Measurements from ENCODE around the gene CDR2L.
A peak's percentile ranks its signal among the peaks of the same experiment; 100 is the strongest.
"Not testable (repeated sequence)": the region's sequence is repeated elsewhere in the genome, so short reads cannot be mapped to it uniquely, and the experiment has no call there.

Gene CDR2L

DNA sequence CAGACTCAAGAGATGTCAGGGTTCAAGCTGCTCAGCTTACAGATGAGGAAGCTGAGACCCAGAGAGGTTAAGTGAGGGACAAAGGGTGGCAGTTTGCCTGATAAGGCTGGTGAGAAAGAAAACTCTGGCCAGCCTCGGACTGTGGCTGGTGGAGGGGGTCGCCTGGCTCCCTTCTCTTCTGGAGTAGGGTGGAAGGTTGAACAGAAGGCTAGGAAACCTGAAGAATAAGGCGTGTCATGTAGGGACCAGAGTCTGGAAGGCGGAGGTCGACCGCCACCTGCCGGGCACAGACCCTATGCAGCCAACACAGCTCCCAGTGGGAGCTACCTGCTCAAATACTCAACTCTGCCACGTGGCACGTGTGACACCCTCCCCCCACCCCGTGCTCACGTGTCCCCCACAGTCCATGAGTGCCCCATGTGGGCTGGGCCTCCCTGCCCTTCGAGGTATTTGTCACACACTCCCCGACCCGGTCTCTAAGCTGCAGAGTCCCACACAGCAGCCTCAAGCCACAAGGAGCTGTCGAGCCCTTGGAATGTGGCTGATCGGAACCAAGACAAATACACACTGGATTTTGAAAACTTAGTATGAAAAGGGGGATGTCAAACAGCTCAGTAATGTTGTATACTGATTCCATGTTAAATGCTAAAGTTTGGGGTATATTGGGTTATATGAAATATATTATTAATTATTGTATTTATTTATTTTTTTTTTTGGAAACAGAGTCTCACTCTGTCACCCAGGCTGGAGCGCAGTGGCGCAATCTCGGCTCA lies 26.7 kb upstream of the CDR2L start:
- DNase-seq = peak; percentile 66

DNA sequence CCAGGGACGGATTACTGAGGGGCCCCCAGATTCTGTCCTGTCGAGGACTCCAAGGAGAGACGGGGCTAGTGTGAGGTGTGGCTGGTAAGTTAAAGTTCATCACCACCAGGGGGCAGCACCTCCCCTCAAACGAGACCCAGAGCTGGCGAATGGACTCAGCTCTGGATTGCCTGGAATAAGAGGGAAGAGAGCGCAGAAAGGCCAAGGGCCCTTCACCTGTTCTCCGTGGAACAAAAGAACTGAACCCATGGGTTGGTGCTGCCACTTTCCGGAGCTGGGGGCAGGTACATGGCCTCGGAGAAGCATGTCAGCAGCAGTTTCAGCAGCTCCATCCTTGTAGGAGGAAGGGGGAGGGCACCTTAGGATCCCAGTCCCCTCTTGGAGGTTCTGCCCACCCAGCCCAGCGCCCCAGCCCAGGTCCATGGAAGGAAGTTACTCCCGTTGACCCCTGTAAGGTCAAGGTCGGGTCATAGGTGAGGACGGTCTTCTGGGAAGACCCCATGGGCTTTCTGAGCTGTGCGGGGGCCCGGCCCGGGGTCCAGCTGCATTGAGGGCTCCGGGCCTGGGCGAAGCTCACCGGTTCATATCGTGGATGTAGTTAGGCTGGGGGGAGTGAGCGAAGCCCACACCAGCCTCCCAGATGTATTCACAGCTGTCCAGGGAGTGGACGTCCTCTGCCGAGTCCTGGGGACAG lies 25.6 kb upstream of the CDR2L start:
- DNase-seq = peak; percentile 83

DNA sequence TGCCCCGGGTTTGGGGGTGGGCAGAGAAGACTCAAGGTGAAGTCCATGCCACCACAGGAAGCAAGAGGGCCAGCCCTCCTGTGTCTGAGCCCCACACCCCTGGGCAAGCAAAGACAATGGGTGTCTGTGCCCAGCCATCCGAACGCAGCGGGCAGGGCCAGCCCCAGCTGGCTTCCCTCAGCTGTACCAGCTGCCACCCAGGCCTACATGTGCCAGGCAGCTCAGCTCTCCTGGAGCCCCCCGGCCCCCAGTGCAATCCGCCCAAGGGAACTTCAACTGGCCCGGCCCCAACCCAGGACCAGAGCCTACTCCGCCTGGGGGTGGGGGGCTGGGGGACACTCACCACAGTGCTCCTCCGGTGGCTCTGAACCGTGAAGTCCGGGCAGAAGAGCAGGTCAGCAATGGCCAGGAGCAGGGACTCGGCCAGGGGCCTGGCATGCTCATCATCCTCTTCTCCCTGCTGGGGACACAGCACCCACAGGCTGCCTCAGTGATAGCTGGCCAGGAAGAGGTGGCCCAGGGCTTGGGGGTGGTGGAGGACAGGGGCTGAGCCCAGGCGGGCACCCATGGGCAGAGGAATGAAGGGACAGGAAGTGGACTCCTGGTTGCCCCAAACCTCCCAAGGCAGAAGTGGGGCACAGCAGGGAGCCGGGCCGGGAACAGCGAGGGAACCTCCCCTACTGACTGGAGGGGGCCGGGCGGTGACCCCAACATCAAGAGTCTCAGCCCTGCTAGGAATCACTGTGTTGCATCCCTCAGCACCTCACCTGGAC lies 24.6 kb upstream of the CDR2L start:
- DNase-seq = no peak

DNA sequence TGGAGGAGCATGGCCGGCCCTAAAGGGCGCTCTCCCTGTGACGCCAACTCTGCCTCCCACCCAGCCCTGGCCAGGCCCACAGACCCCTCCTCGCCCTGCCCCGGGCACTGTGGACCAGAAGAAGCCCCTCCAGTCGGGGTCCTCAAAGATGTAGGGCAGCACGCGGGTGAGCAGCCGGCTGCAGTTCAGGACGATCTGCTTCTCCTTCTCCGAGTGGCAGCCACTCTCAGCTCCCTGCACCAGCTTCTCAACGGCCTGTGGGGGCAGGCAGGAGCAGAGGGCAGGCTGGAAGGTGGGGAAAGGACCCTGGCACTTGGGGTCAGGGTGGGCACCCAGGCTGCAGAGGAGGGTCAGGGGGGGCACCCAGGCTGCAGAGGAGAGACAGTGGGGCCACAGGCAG lies 23.8 kb upstream of the CDR2L start:
- DNase-seq = no peak

DNA sequence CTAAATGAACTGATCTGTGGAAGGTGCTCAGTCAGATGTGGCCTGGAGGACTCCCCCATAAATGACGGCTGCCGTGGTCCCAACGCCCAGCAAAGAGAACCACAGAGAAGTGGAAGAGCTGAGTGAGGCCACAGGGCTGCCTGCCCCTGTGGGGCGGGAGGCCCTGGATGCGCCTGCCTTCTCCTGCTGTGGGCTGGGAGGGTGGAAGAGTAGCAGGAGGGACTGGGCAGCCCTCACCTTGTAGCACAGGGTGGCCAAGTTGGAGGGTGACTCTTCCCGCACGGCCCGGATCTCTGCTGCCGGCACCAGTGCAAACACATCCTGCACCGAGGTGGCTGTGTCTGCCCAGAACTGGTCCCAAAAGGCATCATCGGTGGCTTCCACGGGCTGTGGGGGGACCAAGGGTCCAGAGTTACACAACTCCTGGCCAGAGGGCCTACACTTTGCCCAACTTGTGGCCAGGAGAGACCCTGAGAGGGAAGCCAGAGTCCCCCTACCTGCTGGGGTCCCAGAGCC lies 23.1 kb upstream of the CDR2L start:
- DNase-seq = no peak

DNA sequence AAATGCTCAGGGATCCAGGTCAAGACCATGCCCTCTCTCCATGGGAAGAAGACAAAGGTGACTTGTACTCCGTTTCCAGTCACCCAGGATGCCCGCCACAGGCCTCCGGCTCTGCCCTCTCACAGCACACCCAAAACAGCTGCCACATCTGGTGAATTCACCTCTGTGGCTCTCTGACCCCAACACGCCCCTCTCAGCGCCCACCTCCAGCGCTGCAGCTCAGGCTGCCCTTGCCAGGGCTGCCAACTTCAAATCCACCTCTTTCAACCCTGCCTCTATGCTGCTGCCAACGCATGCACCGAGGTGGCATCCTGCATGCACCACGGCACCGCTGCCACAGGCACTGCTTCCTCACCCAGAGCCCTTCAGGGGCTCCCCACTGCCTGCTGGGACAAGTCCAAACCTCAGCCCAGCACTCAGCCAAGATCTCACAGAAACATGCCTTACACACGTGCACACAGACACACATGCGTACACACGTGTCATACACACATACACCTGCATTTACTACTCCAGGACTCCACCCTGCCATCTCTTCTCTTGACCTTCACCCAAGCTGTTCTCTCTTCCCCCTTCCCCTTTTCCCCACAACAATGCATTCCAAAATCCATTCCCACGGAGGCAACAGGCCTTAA lies 22.3 kb upstream of the CDR2L start:
- no peak for DNase-seq

DNA sequence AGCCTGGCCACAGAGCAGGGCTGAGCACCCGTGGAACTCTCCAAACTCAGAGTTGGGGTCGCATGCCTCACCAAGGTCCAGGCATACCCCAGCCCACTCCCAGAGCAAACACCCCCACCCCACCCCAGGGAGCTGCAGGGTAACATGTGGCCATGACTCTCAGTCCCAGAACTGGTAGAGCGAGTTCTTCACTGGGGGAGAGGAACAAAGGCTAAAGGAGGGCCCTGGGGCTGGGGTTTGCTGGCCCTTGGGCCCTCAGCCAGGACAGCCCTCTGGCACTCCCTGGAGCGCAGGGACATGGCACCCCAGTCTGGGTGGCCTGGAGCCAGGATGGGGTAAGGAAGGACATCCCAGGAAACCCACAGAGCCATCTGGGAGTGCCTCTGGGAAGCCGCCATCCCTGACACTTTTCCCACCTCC lies 19.1 kb upstream of the CDR2L start:
- DNase-seq = no peak

DNA sequence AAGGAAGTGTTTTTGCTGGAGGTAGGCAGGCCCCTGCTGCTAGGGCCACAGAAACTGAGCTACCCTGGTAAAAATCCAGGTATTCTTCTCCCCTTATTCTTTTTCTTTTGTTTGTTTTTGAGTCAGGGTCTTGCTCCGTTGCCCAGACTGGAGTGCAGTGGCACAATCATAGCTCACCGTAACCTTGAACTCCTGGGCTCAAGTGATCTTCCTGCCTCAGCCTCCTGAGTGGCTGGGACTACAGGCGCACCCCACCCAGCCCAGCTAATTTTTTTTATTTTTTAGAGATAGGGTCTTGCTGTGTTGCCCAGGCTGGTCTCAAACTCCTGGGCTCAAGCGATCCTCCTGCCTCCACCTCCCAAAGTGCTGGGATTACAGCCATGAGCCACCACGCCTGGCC lies 17.9 kb upstream of the CDR2L start:
- not testable (repeated sequence) for DNase-seq

DNA sequence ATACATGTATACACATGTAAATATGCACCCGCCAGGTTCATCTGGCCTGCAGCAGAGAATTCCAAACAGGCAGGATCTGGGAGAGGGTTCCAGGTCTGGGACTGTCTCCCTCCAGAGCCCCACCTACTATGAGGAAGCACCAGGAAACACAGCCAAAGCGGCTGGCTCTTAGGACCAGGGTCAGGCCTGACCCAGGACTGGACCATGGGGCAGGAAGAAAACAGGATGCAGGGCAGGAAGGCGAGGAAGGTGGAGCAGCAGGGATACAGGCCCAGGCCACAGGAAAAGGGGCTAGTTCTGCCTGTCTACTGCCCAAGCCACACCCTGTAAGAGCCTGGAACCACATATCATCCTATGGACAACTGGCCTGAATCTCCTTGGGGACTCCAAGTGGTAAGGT lies 17.0 kb upstream of the CDR2L start:
- DNase-seq = no peak

DNA sequence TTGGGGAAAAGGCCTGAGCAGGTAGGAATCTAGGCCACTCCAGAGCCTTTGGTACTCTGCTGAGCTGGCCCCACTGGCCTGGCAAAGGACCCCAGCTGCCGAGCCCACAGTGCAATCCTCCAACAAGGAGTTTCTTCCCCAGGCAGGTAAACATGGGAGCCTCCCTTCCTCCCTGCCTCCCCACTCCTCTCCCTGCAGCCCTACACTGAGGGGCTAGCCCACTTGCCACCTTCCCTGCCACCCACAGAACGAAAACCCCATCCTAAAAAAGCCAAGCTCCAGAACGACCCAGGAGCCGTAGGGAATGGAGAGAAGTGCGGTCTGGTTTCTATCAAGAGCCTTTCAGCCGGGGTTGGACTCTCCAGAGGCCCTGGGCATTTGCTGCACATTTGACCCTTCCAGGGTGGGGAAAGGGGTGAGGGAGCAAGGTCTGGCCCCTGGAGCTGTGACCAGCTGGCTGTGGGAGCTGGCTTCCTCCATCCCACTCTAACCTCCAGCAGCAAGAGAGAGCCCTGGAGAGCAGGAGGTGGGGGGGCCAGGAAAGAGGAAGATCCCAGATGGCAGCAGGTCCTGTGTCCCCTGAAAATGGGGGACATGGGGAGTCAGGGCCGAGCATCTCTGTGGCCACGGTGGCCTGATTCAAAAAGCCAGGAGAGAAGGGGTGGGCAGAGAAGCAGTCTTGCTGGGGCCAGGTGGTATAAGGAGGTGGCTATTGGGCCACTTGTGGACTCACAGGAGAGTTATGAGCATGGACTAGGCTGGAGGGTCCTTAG lies 16.2 kb upstream of the CDR2L start:
- no peak for DNase-seq

DNA sequence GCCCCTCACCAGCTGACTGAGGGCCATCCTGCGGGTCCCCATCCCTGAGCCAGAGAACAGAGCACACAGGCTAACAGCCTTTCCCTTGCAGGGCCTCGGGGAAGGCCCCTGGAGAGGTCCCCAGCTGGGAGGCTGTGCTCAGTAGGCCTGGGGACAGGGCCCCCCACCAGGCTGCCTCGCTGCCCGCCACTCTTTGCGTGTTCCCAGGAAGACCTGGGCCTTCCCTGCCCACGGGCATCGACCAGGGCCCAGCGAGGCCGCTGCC lies 15.7 kb upstream of the CDR2L start:
- no peak for DNase-seq

DNA sequence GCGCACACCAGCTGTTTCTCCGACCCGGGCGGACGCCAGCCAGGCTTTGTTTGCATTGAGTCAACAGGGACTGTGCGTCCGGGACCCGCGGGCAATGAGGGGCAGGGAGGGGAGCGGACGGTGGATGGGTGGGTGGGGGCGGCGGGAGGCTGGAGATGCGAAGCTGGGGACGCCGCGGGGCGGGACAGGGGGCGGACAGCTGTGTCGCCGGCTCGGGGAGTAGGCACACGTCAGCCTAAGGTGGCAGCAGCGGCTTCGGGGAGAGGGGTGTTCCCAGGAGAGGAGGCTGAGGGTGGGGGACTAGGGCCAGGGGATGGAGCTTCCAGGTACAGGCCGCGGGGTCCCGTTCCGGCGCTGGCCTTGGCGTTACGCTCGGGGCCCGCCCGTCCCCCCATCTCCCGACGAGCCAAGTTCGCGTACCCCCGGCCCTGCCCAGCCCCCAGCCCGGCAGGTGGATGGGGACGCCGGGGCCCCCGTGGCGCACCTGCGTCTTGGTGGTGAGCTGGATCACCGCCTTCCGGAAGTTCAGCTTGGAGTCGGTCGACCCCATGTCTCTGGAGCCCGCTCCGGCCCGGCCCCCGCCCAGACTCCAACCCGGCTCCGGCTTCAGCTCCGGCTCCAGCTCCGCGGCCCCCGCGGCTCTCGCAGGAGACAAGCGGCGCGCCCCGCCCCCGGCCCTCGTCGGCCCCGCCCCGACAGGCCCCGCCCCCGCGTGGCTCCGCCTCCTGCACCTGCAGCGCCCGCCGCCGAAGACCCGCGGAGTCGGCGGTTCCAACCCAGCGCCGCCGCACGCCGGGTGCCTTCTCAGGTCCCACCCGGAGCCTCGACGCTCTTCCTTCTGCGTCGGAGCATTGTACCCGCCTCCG lies 15.1 kb upstream of the CDR2L start, which contains the start of gene HID1:
Gene HID1 (minus strand): TSS at position 653 of the 866 bp plus-strand sequence. CDS start 103 bp downstream, at position 550.
- DNase-seq = peak; percentile 82

DNA sequence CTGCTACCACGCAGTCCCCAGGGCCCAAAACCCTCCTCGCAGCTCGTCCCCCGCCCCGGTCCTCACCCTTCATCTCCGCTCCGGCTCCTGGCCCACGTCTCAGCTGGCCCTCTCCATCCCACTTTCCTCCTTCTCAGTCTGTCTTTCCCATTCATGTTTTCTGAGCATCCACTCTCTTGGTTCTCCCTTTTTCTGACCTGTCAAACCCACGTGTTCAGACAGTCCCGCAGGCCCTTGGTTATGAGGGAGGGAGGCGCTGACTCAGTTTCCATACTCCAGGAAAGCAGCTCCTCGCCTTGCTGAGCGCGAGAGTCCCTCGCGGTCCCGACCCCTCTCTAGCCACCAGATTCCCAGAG lies 14.5 kb upstream of the CDR2L start:
- no peak for DNase-seq

DNA sequence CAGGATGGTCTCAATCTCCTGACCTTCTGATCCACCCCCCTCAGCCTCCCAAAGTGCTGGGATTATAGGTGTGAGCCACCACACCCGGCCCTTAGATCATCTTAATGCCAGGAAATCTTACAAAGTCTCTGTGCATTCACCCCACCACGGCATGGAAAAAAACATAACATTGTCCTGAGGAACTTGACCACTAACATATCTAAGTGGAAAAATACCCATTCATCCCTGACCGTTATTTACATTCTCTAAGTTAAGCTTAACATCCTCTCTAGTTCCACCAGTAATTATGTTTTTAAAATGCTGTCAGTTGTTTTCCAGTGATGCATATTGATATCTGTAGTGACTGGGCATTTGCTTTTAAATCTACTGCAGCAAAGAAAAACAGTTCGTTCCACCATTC lies 11.5 kb upstream of the CDR2L start:
- no peak for DNase-seq

DNA sequence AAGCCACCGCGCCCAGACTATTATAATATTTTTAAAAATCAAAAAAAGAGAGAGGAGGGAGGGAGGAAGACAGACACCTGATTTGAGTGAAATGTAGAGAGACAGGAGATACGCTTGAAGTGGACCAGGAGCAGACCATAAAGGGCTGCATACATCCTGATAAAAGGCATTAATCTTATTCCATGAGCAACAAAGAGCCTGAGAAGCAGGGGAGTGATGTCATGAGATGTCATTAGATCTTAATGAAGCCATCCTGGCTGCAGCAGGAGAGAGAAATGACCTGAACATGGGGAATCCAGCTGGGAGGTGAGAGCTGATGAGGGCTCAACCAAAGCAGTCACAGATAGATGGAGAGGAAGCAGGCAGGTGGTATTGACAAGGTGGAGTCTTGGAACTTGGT lies 9.6 kb upstream of the CDR2L start:
- no peak for DNase-seq

DNA sequence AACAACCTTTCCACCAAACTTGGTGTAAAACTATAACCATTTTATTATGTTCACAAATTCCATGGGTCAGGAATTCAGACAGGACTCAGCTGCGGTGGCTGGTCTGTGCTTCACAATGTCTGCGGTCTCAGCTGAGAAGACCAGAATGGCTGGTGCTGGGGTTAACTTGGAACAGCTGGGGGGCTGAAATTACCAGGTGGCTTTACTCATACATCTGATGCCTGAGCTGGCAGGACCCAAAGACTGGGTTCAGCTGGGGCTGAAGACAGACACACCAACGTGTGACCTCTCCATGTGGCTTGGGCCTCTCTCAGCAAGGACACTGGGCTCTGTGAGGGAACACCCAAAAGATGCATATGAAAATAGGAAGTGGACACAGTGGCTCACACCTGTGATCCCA lies 9.2 kb upstream of the CDR2L start:
- DNase-seq = no peak

DNA sequence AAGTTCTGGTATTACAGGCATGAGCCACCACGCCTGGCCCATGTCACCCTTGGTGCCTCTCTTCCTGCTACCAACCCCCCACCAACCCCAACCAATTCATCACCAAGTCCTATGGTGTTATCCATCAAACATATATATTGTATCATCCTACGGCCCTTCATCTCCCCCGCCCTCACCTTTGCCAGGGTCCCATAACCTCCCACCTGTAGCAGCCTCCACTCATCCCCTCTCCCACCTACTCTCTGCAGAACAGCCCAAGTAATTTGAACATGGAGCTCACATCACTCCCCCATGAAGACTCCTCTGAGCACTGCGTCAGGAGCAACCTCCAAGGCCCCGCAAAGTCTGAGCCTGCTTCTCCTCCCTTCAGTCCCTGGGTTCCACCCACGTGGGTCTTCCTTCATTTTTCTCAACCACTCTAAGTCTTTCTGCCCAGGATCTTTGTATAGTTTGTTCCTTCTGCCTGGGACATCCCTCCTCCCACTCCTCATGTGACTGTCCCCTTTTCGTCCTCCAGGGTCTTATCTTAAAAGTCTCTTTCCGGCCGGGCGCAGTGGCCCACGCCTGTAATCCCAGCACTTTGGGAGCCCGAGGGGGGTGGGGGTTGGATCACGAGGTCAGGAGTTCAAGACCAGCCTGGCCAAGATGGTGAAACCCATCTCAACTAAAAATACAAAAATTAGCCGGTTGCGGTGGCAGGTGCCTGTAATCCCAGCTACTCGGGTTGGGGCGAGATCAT lies 7.9 kb upstream of the CDR2L start:
- no peak for DNase-seq

DNA sequence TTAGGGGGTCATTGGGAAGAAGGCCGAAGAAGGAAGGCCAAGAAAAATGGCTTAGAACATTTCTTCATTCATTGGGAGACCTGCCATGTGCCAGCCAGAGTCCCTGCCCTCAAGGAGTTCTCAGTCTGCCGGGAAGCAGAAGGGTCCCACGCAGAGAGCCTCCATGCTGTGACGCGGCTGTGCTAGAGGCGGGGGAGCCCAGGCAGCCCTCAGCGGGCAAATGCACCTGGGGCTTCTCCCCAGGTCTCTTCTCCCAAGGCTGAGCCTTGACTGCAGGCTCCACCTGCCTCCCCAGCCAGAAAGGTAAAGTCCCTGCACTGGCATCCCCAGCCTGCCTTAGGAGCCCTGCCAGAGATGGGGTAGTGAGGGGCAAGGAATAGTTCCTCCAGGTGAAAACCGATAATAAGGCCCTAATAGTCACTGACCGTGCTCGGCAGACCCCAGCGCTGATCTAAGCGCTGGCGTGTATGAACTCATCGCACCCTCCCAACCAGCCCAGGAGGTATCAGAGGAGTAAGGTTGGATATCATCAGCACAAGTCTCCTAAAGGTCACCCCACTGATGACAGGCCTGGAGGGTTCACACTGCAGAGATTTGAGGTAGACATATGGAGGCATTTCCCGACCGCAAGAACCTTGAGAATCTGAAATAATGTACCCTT lies 6.0 kb upstream of the CDR2L start:
- DNase-seq = no peak

DNA sequence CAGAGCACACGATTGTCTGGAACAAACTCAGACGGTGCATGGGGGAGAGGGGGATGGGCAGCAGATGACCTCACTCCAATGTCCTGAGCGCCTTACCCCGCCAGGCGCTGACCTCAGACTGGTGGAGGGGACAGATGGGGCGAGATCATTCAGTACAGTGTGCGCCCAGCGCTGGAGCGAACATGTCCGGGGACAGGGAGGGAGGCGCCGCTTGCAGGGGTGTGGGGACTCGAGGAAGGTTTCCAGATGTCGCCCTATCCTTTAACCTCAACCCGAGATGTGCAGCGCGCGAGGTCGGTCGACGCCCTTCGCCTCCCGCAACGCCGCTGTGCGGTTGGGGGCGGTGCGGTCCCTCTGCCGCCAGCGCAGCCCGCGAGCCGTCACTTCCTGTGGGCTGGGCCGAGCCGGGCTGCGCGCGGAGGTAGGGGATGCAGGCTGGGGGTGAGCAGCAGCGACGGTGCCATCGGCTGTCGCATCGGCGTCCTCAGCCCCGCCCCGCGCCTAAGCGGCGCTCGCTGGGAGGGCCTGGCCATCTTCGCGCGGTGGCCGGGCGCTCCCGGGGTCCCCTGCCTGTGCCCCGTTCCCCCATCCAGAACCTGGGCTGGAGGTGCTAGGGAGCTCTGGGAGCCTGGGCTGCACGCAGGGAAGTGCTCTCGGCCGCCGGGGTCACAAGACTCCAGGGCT lies 5.3 kb upstream of the CDR2L start:
- DNase-seq = peak; percentile 78
